HuH-7.5 (cell line): ENCODE measurements around the gene ZMIZ1.

Experiments used
- DNase-seq: peaks from one replicate; pipeline ENCODE4 v3.0.0; 2011; ENCODE audit warnings: low spot score

ZMIZ1 gene, protein sequence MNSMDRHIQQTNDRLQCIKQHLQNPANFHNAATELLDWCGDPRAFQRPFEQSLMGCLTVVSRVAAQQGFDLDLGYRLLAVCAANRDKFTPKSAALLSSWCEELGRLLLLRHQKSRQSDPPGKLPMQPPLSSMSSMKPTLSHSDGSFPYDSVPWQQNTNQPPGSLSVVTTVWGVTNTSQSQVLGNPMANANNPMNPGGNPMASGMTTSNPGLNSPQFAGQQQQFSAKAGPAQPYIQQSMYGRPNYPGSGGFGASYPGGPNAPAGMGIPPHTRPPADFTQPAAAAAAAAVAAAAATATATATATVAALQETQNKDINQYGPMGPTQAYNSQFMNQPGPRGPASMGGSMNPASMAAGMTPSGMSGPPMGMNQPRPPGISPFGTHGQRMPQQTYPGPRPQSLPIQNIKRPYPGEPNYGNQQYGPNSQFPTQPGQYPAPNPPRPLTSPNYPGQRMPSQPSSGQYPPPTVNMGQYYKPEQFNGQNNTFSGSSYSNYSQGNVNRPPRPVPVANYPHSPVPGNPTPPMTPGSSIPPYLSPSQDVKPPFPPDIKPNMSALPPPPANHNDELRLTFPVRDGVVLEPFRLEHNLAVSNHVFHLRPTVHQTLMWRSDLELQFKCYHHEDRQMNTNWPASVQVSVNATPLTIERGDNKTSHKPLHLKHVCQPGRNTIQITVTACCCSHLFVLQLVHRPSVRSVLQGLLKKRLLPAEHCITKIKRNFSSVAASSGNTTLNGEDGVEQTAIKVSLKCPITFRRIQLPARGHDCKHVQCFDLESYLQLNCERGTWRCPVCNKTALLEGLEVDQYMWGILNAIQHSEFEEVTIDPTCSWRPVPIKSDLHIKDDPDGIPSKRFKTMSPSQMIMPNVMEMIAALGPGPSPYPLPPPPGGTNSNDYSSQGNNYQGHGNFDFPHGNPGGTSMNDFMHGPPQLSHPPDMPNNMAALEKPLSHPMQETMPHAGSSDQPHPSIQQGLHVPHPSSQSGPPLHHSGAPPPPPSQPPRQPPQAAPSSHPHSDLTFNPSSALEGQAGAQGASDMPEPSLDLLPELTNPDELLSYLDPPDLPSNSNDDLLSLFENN

DNA sequence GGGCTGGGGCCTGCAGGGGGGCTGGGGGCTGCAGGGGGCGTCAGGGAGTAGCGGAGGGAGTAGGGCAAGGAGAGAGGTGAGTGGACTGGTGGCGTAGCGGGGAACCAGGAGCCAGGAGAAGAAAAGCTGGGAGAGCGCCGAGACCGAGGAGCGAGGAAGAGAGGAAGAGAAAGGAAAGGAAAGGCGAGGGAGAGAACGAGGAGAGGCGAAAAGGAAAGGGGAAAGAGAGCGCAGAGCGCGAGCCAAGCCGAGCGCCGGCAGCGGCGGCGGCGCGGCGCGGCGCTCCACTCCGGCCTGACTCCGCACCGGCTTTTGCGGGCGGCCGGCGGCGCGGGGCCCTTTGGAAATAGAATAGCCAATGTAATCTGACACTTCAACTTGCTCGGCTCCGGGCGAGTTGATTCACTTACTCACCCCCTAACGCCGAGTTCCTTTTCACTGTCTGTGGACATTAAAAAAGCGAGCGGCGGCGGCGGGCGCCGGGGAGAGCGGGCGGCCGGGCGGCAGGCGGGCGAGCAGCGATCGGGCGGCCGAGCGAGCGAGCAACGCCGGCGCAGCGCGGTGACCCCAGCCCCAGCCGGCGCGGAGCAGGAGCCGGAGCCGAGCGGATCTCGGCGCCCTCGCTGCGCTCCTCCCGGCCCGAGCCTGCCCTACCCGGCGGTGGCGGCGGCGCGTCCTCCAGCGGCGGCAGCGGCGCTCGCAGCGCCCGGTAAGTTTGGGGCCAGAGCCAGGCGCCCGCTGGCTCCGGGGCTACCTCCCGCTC is at the start of gene ZMIZ1:
ZMIZ1 (plus strand) TSS at position 405 of the 763 bp plus-strand sequence. CDS start 132,667 bp downstream, outside the sequence.
- DNase-seq = peak; percentile 79

DNA sequence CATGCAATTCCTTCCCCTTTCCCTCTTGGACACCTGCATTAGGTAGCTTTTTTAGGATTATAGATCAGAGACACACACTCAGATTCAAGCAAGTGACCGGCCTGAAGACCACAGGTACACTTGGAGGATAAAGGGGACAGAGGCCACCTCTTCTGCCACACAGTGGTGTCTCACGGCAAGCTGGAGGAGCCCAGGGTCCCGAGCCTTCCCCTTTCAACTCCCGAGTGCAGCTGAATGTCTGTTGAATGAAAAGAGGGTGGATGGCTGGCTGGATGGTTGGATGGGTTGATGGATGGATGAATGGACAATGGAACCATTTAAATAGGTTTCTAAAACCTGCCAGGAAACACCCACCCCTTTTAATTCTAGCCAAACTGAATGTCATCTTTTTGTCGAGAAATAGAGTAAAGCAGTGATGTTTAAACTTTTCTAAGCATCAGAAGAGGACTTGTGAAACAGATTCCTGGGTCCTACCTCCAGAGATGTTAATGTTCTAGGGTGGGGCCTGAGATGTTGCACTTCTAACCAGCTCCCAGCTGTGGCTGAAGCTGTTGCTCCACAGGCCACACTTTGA is 49.2 kb upstream of the ZMIZ1 start:
- DNase-seq = no peak

DNA sequence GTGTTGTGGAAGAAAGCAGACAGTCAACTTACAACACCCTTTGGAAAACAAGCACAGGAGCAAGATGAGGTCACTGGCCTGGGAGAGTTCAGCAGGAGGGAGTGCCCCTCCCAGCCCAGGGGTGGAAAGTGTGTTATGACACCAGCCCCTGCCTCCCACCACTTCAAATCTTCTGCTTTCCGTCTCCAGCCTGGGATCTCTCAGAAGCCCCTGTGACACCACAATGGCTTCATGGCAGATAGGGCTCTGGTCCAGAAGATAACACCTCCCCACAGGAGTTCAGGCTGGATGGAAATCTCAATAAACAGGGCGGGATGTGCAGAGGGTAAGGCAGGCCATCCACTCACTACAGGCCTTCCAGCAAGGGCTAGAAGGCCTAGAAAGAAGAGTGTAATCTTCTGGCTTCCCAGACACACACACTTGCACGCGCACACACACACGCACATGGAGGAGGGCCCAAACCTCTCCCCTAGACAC is 48.7 kb upstream of the ZMIZ1 start:
- DNase-seq = peak; percentile 56

DNA sequence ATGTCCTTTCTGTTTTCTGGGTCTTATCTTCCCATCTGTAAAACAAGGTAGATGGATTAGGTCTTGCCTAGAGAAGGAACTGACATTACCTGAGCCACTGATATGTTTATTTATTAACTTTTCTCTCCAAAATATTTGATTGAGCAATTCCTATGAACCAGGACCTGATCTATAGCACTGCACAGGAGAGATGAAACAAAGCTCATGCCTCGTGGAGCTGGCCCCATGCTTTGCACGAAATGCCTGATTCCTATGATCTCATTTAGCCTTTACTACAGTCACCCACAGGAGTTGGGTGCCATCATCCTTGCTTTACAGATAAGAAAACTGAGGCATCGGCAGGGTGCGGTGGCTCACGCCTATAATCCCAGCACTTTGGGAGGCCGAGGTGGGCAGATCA is 48.2 kb upstream of the ZMIZ1 start:
- no peak for DNase-seq

DNA sequence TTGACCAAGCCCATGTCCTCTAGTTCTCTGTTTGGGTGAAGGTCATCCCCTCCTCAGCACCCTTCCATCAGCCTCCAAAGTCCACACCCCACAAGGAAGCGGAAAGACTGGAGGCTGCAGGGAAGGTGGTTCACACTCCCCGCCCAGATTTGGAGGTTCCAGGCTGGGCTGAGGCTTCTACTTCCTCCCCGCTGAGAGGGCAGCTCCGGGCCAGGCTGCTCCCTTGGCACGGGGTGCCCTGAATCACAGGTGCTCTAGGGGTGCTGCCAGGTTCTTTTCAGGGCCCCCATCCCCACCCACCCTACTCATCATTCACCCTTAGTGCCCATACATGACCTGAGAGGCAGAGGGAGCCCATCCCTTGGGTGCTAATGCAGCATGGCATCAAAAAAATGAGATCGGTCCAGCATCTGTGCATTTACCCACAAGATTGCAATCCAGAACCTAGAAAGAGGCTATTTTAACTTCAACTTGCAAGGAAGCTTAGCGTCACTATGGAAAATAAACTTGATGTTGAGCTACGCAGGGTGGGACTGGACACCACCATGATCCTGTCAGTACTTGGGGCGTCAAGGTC is 47.3 kb upstream of the ZMIZ1 start:
- DNase-seq = no peak

DNA sequence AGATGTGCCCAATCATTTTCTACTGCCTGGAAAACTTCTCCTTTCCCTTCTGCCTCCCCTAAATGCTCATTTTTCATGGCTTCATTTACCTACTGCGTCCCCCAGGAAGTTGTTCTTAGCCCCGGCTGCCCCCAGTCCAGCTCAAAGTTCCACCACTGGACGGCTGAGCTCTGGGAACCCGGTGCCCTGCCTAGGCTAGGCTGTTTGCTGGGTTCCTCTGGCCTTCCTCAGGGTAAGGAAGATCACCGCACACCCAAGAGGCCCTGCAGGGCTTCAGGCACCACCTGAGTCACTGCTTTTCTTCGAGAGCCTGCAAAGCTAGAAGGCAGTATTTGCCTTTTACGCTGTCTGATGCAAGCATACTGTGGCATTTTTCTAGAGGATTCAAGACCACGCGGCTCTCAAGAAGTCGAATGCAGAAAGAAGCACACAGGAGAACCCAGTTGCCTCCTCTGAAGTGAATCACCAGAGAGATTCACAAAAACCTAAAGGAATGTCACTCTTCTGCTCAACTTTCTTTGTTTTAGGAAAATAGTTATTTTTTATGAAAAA is 46.7 kb upstream of the ZMIZ1 start:
- no peak for DNase-seq

DNA sequence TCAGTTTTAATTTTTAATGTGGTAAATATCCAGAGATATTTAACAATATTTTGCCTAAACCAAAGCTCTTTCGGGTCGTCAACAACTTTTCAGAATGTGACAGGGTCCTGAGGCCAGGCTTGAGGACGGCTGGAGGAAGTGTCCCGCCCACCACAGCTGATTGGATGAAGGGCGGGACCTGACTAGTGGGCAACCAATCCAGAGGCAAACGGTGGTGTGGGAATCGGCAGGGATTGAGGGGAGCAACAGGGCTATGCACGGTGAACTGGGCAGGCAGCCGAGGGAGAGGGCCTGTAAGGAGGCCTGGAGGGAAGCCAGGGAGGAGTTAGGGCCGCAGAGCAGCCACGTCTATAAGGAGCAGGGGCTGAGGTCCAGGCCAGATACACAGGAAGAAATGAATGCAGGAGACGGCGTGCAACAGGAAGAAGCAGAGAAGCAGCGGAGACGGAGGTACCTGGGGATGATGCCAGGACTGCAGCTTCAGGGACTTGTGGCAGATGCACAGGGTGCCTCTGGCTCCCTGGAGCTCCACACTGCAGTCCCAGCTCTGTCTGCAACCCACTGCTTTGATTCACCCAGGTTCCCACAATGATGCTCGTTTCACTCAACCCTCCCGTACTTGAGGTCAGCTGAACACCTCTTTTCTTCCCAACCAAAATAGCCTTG is 46.1 kb upstream of the ZMIZ1 start:
- DNase-seq = no peak

DNA sequence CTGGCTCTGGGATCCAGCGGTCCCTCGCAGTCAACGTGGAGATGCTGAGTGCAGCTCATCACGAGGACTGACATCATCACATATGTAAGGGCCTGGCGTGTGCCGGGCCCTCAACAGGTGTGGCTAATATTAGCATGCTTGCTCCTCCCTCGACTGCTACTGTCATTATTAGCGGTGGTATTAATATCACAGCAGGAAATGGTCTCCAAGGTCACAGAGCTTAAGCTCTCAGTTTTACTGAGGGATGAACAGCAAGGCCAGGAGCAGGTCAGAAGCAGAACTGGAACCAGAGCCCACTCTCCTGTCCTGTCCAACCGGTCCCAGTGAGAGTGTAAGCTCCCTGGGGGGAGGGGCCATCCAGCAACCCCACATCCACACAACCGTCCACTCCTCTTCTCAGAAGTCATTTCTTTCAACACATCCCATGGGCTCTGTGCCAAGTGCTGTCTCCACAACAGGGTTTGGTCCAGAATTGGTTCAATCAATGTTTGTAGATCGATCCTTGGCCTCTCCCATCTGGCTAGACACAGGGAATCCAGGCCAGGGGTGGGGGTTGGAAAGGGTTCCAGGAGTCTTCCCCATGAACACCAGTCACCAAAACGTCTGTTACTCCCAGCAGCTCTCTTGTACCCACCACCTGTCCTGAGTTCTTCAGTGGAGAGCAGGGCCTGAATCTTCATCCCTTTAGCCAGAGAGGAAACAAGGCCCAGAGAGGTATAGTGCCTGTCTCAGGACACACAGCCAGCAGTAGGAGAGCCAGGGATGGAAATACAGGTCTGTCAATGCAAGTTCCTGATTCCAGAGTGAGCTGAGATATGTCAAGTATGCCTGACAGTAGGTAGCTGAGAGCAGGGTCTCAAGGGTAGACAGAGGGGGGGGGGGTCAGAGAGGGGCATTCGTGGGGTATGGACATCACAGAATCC is 45.3 kb upstream of the ZMIZ1 start:
- DNase-seq = no peak

DNA sequence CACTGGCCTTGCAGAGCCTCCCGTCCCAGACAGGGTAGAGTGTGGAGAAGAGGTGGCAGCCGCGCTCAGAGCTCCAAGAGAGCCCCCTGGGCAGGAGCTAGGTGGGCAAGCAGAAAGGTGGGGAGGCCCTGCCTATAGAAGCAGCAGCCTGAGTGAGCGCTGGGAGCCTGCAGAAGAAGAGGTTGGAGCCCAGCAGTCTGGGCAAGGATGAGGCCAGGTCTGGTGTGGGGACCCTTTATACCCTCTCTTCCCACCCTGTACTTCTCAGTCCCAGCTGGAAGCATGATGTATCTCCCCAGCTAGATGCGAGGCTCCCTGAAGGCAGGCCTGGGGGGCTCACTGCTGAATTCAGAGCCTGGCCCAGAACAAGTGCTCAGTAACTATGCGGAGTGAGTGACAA is 44.5 kb upstream of the ZMIZ1 start:
- no peak for DNase-seq

DNA sequence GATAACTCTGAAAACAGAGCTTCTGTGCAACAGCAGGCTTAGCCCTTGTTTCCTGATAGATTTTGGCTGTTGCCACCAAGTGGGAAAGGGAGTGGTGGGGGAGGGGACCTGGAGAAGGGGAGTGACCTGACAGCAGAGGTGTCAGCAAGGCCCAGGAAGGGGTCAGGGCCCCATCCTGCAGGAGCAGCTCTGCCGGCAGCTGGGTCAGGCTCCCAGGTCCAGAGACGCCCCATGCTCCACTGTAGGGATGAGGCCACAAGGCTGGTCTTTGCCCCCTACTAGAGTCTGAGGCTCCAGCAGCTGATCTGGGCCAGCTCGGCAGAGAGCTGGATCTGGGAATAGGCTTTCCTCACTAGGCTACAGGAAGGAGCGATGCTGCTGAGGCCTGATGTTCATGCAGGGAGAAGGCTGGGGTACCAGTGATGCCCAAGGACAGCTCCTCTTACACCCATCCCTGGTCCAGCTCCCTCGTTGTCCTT is 44.0 kb upstream of the ZMIZ1 start:
- DNase-seq = no peak

DNA sequence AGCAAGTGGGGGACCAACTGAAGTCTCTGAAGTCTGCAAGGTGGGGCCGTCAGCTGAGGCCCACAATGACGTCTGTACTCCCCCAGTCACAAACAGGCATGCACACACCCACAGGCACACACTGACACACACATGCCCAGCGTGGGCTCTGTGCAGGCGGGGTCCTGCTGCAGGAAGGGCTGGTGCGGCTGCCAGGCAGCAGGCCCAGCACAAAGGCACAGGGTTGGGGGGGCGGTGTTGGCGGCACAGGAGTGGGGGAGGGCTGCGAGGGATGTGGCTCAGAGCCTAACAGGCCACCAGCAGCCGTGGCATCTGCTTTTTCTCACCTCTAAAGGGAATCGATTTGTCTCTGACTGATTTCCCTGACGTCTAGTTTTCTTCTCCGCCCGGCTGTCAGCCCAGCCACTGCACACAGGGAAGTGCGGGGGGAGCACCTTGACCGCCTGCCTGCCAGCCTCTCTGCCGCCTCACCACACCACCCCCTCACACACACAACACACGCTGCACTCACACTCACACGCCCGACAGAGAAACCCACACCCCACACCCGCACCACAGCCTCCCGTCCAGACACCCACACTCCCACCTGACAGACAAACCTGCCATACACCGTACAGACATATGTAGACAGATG is 43.5 kb upstream of the ZMIZ1 start:
- DNase-seq = no peak

DNA sequence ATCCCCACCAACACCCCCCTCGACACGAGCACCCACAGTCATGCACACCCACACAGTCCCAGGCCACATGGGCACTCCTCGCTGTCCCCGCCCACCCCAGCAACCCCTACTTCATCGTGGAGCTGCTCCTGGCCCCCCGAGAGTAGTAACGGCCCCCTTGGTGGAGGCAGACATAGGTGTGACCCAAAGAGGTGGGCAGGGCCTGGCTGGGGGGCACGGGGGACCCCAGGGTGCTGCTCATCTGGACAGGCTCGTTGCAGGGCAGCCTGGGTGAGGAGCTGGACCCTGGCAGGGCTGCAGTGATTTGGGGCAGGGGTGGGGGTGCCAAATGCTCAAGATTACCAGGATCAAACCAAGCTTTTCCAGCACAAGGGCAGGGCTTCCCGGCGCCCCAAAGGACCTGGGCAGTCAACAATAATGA is 42.4 kb upstream of the ZMIZ1 start:
- no peak for DNase-seq

DNA sequence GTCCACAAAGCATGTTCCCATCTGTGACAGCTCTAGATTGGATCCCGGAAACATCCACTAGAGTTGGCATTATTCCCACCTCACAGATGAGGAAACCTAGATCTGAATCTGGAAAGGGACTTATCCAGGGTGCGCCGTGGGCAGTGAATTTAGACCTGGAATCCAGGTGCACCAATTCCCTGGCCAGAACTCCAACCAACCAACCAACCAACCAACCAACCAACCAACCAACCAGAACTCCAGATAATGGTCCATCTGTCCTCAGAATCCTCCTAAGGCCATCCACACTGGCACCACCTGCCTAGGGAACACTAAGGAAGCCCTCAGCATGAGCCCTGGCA is 42.0 kb upstream of the ZMIZ1 start:
- no peak for DNase-seq

DNA sequence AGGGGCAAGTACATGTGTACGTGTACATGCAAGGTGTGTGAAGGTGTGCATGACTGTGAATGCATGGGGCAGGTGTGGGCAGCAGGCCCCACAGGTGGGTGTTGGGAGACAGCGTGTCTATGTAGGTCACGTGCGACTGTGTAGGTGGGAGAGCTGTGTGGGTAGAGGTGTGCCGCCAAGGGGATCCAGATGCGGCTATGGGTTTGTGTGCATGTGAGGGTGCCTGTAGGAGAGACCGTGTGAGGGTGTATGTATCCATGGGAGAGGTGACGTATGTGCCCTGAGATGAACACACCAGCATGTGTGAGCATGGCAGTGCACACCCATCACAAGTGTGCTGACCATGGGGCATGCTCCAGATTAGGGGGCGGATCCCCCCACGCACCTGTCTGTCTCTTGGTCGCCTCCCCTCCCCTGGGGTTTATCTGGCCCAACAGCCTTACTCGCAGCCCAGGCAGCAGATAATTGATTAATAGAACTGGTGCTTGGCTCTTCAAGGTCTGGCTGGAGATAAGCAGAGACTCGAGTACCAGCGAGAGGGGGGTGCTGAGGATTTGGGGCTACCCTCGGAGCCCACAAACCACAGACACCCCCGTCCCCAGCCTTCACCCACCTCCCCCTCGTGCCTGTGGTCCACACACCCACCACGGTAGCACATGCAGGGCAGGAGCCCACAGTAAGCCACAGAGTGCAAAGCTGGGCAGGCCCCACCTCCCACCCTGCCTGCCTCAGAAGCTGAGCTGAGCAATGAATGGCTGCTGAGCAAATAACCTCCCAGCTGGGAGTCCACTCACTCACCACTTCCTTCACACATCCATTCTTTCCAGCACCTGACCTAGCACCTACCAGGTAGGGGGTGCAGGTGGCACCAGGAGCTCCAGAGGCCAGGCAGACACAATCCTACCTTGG is 41.4 kb upstream of the ZMIZ1 start:
- DNase-seq = no peak

DNA sequence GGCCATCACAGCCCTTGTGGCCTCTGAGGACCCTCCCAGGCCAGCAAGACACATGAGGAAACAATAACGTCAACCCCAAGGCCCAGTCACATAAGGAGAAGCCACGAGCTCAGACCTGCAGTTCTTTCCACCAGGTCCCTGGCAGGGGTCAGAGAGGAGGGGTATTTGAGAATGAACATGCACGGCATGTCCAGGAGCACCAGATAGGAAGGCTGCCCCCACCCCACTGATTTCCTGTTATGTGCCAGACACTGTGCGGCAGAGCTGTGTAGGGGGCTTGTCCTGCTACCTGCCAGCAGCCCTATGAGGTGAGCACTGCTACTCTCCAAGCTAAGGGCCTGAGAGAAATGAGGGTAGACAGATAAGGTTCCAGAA is 40.7 kb upstream of the ZMIZ1 start:
- no peak for DNase-seq

DNA sequence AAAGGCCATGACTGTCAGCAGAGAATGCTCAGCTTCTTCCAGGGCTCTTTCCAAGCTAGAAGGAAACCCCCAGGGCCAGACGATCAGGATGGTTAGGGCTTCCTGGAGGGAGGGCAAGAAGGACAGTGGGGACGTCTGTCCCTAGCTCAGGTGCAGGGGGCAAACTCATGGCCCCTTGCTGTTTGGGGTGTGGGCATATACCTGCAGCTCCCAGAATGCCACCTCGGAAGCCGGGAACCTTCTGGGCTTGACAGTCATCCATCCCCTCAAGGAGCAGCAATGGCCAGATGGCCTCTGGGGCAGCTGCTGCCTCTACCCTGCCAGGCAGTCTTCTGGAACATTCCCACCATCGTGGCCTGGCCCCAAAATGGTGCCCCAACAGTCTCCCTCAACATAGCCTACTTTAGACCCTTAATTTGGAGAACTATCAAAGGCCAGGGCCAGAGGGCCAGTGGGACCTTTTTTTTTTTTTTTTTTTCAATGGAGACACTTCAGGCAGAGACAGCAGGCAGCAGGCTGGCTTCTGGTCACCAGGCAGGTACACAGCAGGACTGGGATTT is 40.2 kb upstream of the ZMIZ1 start:
- no peak for DNase-seq
